Nephron progenitor cell (in vitro differentiated cells): ENCODE results near the gene SYDE2.

Experiments used
- DNase-seq: peaks from one replicate; pipeline ENCODE4 v3.0.0; 2021
- H3K27ac Mint-ChIP-seq: 2 replicates; pipeline ENCODE4 v1.8.0; 2021; ENCODE audit warnings: mild to moderate bottlenecking, moderate library complexity, mixed read lengths
- H3K27me3 Mint-ChIP-seq: 2 replicates; pipeline ENCODE4 v1.8.0; 2021; ENCODE audit warnings: mild to moderate bottlenecking, low read depth, mixed read lengths; ENCODE audit not compliant: poor library complexity
- H3K36me3 Mint-ChIP-seq: 2 replicates; pipeline ENCODE4 v1.8.0; 2021; ENCODE audit warnings: low read depth, mixed read lengths
- H3K4me1 Mint-ChIP-seq: 2 replicates; pipeline ENCODE4 v1.8.0; 2021; ENCODE audit warnings: mixed read lengths
- H3K4me3 Mint-ChIP-seq: 2 replicates; pipeline ENCODE4 v1.8.0; 2021; ENCODE audit warnings: mild to moderate bottlenecking, moderate library complexity, mixed read lengths
- H3K9me3 Mint-ChIP-seq: 2 replicates; pipeline ENCODE4 v1.8.0; 2021; ENCODE audit warnings: mild to moderate bottlenecking, moderate library complexity, mixed read lengths
- CTCF ChIP-seq: fragments of 200-600 bp; sonication (generic); IDR thresholded peaks from 2 replicates; pipeline ENCODE4 v1.5.0; 2021; ENCODE audit warnings: antibody characterized with exemption

Gene SYDE2

GRCh38 chr1:85220756-85221201 lies 20.0 kb upstream of the SYDE2 start:
- Mint-ChIP-seq H3K4me3 (no peak overlapping the region), H3K27me3 (peaks cover 11% of the 10 kb centered on the region), H3K4me1 (peaks cover 25% of the 10 kb centered on the region), H3K27ac (no peak overlapping the region), H3K9me3 (peaks cover 14% of the 10 kb centered on the region), H3K36me3 (no peaks in the 10 kb centered on the region)
- no peak for DNase-seq
- no peak for TF ChIP-seq CTCF

GRCh38 chr1:85219853-85220610 lies 19.2 kb upstream of the SYDE2 start:
- no peak overlapping the region for H3K27ac Mint-ChIP-seq
- no peak for TF ChIP-seq CTCF
- H3K4me1 Mint-ChIP-seq: peaks cover 18% of the 10 kb centered on the region
- H3K27me3 Mint-ChIP-seq: peaks cover 18% of the 10 kb centered on the region
- peaks cover 15% of the 10 kb centered on the region for H3K9me3 Mint-ChIP-seq
- H3K4me3 Mint-ChIP-seq: no peak overlapping the region
- no peak for DNase-seq
- H3K36me3 Mint-ChIP-seq: no peaks in the 10 kb centered on the region

- H3K4me1 Mint-ChIP-seq: peaks cover 7% of the 10 kb centered on the region
- no peak overlapping the region for H3K4me3 Mint-ChIP-seq
- H3K36me3 Mint-ChIP-seq: no peaks in the 10 kb centered on the region
- no peak overlapping the region for H3K27ac Mint-ChIP-seq
- DNase-seq: no peak
- TF ChIP-seq CTCF: no peak
- peaks cover 18% of the 10 kb centered on the region for H3K27me3 Mint-ChIP-seq
- H3K9me3 Mint-ChIP-seq: peaks cover 15% of the 10 kb centered on the region
These were observed 15.9 kb upstream of the SYDE2 start for GRCh38 chr1:85216697-85217096.

DNA sequence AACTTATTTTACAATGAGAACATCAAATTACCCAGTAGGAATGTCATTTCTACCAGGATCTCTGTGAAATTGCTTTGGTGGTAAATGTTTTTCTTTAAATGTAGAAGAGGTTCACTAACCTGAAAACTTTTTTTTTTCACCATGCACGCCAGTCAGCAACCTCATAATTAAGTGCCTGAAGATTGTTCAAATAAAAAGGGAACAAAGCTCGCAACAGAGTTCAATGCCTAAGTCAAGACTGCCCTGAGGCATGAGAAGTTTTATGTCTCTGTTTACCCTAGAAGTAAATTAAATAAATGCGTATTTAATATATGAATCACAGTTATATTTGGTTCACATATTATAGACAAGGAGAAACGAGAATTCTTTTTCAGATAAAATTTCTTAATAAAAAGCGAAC lies 13.8 kb upstream of the SYDE2 start:
- peaks cover 18% of the 10 kb centered on the region for H3K27me3 Mint-ChIP-seq
- no peaks in the 10 kb centered on the region for H3K36me3 Mint-ChIP-seq
- no peak for DNase-seq
- H3K4me1 Mint-ChIP-seq: no peaks in the 10 kb centered on the region
- peaks cover 15% of the 10 kb centered on the region for H3K9me3 Mint-ChIP-seq
- H3K27ac Mint-ChIP-seq: no peak overlapping the region
- H3K4me3 Mint-ChIP-seq: no peak overlapping the region
- no peak for TF ChIP-seq CTCF

GRCh38 chr1:85208488-85208887 lies 7.7 kb upstream of the SYDE2 start:
- no peak for TF ChIP-seq CTCF
- no peaks in the 10 kb centered on the region for H3K4me1 Mint-ChIP-seq
- no peaks in the 10 kb centered on the region for H3K9me3 Mint-ChIP-seq
- H3K36me3 Mint-ChIP-seq: no peaks in the 10 kb centered on the region
- no peak overlapping the region for H3K27ac Mint-ChIP-seq
- peaks cover 12% of the 10 kb centered on the region for H3K27me3 Mint-ChIP-seq
- DNase-seq: no peak
- no peak overlapping the region for H3K4me3 Mint-ChIP-seq

DNA sequence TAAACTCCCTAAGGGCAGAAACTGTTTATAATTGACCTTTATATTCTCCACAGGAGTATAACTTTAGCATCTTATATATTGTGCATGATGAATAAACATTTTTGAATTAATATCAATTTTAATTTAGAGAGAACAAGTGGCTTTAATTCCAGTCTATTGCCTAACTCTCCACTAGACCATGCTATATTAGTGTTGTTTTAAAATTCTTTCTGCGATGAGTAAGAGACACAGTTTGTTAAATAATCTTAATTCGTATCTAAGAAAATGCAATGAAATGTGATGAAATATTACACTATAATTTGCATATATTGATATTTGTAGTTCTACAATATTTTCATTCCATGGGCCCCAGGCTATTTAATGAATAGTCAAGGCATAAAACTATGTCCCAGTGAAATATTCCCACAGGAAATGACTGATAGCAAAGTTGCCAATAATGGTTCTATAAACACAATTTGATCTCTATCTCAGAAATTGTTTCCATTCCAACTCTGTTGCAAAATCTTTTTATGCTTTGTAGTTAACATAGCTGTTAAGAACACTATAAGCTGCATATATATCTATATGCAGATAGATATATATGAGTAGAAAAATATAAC lies 2.9 kb upstream of the SYDE2 start:
- H3K9me3 Mint-ChIP-seq: no peaks in the 10 kb centered on the region
- H3K27ac Mint-ChIP-seq: no peak overlapping the region
- H3K27me3 Mint-ChIP-seq: peaks cover 44% of the 10 kb centered on the region
- no peaks in the 10 kb centered on the region for H3K36me3 Mint-ChIP-seq
- no peak for TF ChIP-seq CTCF
- no peak for DNase-seq
- no peak overlapping the region for H3K4me3 Mint-ChIP-seq
- peaks cover 22% of the 10 kb centered on the region for H3K4me1 Mint-ChIP-seq
